K562 (cell line): ENCODE data around the gene SPRY4. TPM values are rescaled to one million over a fixed set of nuclear protein-coding genes. Genes with fewer than 3 reads are reported as not detected.

Experiments
- CBX1 ChIP-seq: sonication (generic); IDR thresholded peaks from 2 replicates; pipeline ENCODE4 v1.6.1; 2016; ENCODE audit warnings: antibody characterized with exemption, low read depth, mild to moderate bottlenecking
- CC2D1A ChIP-seq: fragments of 450-650 bp; IDR thresholded peaks from 2 replicates; pipeline ENCODE4 v1.6.1; 2017; ENCODE audit warnings: mild to moderate bottlenecking
- ERF ChIP-seq: fragments of 450-650 bp; formaldehyde crosslinking; IDR thresholded peaks from 2 replicates; pipeline ENCODE4 v1.4.0; 2020; ENCODE audit warnings: mild to moderate bottlenecking, mixed read lengths
- KDM4B ChIP-seq, 2 experiments: fragments of 450-650 bp in 1 of 2; sonication (generic) in 1 of 2; IDR thresholded peaks; 2 replicates each; pipeline ENCODE4 v1.6.1; 2016 to 2017; ENCODE audit warnings: borderline replicate concordance in 2 of 2, antibody characterized with exemption in 1 of 2, low read depth in 1 of 2, mild to moderate bottlenecking in 1 of 2
- LARP7 ChIP-seq: fragments of 450-650 bp; IDR thresholded peaks from 2 replicates; pipeline ENCODE4 v1.6.1; 2016
- NCOA4 ChIP-seq: fragments of 450-650 bp; IDR thresholded peaks from 2 replicates; pipeline ENCODE4 v1.6.1; 2018; ENCODE audit warnings: mild to moderate bottlenecking; ENCODE audit not compliant: partially characterized antibody
- NFIC ChIP-seq: fragments of 450-650 bp; IDR thresholded peaks from 2 replicates; pipeline ENCODE4 v1.6.1; 2017; ENCODE audit warnings: mild to moderate bottlenecking, inconsistent platforms
- NR2C1 ChIP-seq, 2 experiments: fragments of 450-650 bp; IDR thresholded peaks; 2 replicates each; pipeline ENCODE4 v1.6.1; 2017; ENCODE audit warnings: mild to moderate bottlenecking in 2 of 2, antibody characterized with exemption in 1 of 2, inconsistent platforms in 1 of 2, missing compliant biosample characterization in 1 of 2, missing genetic modification characterization in 1 of 2
- PTRF ChIP-seq: fragments of 450-650 bp; IDR thresholded peaks from 2 replicates; pipeline ENCODE4 v1.6.1; 2016; ENCODE audit warnings: mild to moderate bottlenecking, missing genetic modification characterization, missing compliant biosample characterization
- SMAD4 ChIP-seq: fragments of 250-450 bp; sonication (Bioruptor Pico); conservative IDR thresholded peaks from 2 replicates; pipeline ENCODE4 v1.8.0; 2021; ENCODE audit warnings: inconsistent platforms, mild to moderate bottlenecking, moderate library complexity
- SP1 ChIP-seq: sonication (generic); formaldehyde crosslinking; IDR thresholded peaks from 2 replicates; pipeline ENCODE4 v1.8.1; 2022; ENCODE audit warnings: mild to moderate bottlenecking, missing genetic modification reagents
- ZKSCAN3 ChIP-seq: fragments of 250-450 bp; sonication (Bioruptor Pico); IDR thresholded peaks from 2 replicates; pipeline ENCODE4 v1.4.0; 2020
- ZNF354B ChIP-seq: fragments of 250-450 bp; sonication (Bioruptor Pico); IDR thresholded peaks from 2 replicates; pipeline ENCODE4 v1.4.0; 2020
- ZNF695 ChIP-seq: fragments of 450-650 bp; formaldehyde crosslinking; IDR thresholded peaks from 2 replicates; pipeline ENCODE4 v1.4.0; 2020; ENCODE audit warnings: mild to moderate bottlenecking, moderate library complexity
- polyA plus RNA-seq, 8 experiments: library from polyadenylated mRNA; depleted of rRNA in 4 of 8; stranded (reverse) in 5 of 8; unstranded in 3 of 8; fragments of >200 nt; fragmentation: Nextera tagmentation in 2 of 8; fragmentation: Illumina TruSeq in 1 of 8; extraction: Ambion mirVana in 2 of 8; extraction: Trizol in 1 of 8; gene quantifications; 2 replicates each; pipeline versions ENCODE4 v1.2.1 to v1.2.3, GENCODE V29; 2011 to 2014; ENCODE audit warnings: inconsistent platforms in 1 of 8, missing spikeins in 1 of 8
- total RNA-seq, 7 experiments: library from RNA; depleted of rRNA in 6 of 7; stranded (reverse); fragments of >200 nt in 6 of 7; fragmentation: Illumina TruSeq in 2 of 7; extraction: Trizol in 2 of 7; gene quantifications; 2 replicates each; pipeline versions ENCODE4 v1.2.1 to v1.2.3, GENCODE V29; 2011 to 2021; ENCODE audit warnings: low replicate concordance in 1 of 7
- TF ChIP-seq, protein P1 (sequence below), 2 experiments: fragments of 150-350 bp in 1 of 2; IDR thresholded peaks; 2 replicates each; pipeline ENCODE4 v1.6.1; 2012 to 2016; ENCODE audit warnings: low read depth in 2 of 2, low read length in 2 of 2, mild to moderate bottlenecking in 1 of 2, moderate library complexity in 1 of 2
- TF ChIP-seq, protein P2 (sequence below): fragments of 200-800 bp; sonication (Bioruptor generic); IDR thresholded peaks from 2 replicates; pipeline ENCODE4 v1.6.1; 2016; ENCODE audit warnings: missing genetic modification characterization, missing compliant biosample characterization
- TF ChIP-seq, protein P3 (sequence below): sonication (generic); formaldehyde crosslinking; IDR thresholded peaks from 2 replicates; pipeline ENCODE4 v1.8.1; 2023; ENCODE audit warnings: mild to moderate bottlenecking, missing genetic modification reagents
- TF ChIP-seq, protein P4 (sequence below): fragments of 250-450 bp; sonication (Bioruptor Pico); IDR thresholded peaks from 2 replicates; pipeline ENCODE4 v1.8.0; 2021; ENCODE audit warnings: borderline replicate concordance, mild to moderate bottlenecking, moderate library complexity; ENCODE audit not compliant: poor library complexity, severe bottlenecking

Gene SPRY4
- total and polyA plus RNA-seq, 9 of the 15 experiments (the other 6 are each of a cell fraction or from before 2014, with no cell fraction given): 2.6 to 24.2 (median 9.5) TPM

DNA sequence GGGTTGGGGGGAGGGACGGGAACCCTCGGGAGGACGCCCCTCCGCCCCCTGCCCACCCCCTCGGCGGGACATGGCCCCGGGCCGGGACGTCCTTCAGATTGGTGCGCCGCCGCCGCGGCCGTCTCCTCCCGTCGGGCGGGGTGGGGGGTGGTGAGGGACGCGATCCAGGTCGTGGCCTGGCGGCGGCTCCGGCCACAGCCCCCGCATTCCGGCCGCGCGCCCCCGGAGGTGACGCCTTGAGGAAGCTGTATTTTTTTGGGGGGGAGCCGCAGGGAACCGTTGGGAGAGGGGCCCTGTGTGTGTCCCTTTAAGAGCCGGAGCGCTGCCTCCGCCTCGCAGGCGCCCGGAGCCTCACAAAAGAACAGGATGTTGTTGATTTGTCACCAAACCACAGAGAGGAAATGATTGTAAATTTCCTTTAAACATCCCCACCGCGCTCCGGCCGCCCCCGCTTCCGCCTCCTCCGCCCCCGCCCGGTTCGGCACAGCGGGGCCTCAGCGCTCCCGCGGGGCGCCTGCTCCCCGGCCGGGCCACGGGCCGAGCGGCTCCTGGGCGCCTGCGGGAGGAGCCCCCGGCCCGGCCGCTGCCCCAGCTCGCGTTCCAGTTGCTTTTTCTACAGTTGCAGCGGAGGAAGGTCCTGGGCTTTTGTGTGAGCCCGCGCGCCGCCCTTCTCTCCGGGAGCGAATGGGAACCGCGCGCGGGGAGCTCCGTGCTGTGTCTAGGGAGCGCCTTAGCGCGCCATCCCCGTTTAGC, 32.1 kb upstream of the SPRY4 start (continued):
- TF ChIP-seq, protein P1, sequence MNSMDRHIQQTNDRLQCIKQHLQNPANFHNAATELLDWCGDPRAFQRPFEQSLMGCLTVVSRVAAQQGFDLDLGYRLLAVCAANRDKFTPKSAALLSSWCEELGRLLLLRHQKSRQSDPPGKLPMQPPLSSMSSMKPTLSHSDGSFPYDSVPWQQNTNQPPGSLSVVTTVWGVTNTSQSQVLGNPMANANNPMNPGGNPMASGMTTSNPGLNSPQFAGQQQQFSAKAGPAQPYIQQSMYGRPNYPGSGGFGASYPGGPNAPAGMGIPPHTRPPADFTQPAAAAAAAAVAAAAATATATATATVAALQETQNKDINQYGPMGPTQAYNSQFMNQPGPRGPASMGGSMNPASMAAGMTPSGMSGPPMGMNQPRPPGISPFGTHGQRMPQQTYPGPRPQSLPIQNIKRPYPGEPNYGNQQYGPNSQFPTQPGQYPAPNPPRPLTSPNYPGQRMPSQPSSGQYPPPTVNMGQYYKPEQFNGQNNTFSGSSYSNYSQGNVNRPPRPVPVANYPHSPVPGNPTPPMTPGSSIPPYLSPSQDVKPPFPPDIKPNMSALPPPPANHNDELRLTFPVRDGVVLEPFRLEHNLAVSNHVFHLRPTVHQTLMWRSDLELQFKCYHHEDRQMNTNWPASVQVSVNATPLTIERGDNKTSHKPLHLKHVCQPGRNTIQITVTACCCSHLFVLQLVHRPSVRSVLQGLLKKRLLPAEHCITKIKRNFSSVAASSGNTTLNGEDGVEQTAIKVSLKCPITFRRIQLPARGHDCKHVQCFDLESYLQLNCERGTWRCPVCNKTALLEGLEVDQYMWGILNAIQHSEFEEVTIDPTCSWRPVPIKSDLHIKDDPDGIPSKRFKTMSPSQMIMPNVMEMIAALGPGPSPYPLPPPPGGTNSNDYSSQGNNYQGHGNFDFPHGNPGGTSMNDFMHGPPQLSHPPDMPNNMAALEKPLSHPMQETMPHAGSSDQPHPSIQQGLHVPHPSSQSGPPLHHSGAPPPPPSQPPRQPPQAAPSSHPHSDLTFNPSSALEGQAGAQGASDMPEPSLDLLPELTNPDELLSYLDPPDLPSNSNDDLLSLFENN (IDR thresholded peaks at IDR 0.05; ENCODE audit: low read depth in 2 of 2, low read length in 2 of 2): peak in 1 of 2 experiments; percentile 79; a peak in 2 of 4 replicates
- TF ChIP-seq NCOA4: no peak
- no peak for TF ChIP-seq LARP7
- TF ChIP-seq PTRF (tag): no peak
- TF ChIP-seq, protein P2, sequence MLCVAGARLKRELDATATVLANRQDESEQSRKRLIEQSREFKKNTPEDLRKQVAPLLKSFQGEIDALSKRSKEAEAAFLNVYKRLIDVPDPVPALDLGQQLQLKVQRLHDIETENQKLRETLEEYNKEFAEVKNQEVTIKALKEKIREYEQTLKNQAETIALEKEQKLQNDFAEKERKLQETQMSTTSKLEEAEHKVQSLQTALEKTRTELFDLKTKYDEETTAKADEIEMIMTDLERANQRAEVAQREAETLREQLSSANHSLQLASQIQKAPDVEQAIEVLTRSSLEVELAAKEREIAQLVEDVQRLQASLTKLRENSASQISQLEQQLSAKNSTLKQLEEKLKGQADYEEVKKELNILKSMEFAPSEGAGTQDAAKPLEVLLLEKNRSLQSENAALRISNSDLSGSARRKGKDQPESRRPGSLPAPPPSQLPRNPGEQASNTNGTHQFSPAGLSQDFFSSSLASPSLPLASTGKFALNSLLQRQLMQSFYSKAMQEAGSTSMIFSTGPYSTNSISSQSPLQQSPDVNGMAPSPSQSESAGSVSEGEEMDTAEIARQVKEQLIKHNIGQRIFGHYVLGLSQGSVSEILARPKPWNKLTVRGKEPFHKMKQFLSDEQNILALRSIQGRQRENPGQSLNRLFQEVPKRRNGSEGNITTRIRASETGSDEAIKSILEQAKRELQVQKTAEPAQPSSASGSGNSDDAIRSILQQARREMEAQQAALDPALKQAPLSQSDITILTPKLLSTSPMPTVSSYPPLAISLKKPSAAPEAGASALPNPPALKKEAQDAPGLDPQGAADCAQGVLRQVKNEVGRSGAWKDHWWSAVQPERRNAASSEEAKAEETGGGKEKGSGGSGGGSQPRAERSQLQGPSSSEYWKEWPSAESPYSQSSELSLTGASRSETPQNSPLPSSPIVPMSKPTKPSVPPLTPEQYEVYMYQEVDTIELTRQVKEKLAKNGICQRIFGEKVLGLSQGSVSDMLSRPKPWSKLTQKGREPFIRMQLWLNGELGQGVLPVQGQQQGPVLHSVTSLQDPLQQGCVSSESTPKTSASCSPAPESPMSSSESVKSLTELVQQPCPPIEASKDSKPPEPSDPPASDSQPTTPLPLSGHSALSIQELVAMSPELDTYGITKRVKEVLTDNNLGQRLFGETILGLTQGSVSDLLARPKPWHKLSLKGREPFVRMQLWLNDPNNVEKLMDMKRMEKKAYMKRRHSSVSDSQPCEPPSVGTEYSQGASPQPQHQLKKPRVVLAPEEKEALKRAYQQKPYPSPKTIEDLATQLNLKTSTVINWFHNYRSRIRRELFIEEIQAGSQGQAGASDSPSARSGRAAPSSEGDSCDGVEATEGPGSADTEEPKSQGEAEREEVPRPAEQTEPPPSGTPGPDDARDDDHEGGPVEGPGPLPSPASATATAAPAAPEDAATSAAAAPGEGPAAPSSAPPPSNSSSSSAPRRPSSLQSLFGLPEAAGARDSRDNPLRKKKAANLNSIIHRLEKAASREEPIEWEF (CRISPR knock-in tag): no peak
- no peak for TF ChIP-seq NR2C1 (IDR thresholded peaks at IDR 0.05)
- TF ChIP-seq NR2C1 (tag; IDR thresholded peaks at IDR 0.05): no peak
- TF ChIP-seq KDM4B (IDR thresholded peaks at IDR 0.05; ENCODE audit: borderline replicate concordance in 2 of 2, low read depth in 1 of 2): no peak
- TF ChIP-seq, protein P3, sequence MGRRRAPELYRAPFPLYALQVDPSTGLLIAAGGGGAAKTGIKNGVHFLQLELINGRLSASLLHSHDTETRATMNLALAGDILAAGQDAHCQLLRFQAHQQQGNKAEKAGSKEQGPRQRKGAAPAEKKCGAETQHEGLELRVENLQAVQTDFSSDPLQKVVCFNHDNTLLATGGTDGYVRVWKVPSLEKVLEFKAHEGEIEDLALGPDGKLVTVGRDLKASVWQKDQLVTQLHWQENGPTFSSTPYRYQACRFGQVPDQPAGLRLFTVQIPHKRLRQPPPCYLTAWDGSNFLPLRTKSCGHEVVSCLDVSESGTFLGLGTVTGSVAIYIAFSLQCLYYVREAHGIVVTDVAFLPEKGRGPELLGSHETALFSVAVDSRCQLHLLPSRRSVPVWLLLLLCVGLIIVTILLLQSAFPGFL: no peak
- TF ChIP-seq ZNF354B (CRISPR knock-in tag): no peak
- TF ChIP-seq SMAD4 (CRISPR knock-in tag): peak; percentile 95
- peak; percentile 73; the same call in 1 of the 2 replicates for TF ChIP-seq ERF
- no peak for TF ChIP-seq ZKSCAN3 (CRISPR knock-in tag)
- no peak for TF ChIP-seq ZNF695 (CRISPR knock-in tag)
- TF ChIP-seq SP1 (CRISPR knock-in tag): no peak
- TF ChIP-seq CBX1: no peak; the same call in 1 of the 2 replicates
- no peak for TF ChIP-seq CC2D1A
- TF ChIP-seq, protein P4, sequence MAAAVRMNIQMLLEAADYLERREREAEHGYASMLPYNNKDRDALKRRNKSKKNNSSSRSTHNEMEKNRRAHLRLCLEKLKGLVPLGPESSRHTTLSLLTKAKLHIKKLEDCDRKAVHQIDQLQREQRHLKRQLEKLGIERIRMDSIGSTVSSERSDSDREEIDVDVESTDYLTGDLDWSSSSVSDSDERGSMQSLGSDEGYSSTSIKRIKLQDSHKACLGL: no peak
- no peak for TF ChIP-seq NFIC
